Vagina (tissue), 2 donors: Measurements from ENCODE around the gene ZCCHC2.

Experiments
- POLR2AphosphoS5 ChIP-seq, 2 donors: sonication (generic); formaldehyde crosslinking; IDR thresholded peaks; one replicate each; pipeline ENCODE4 v1.9.0; 2017; ENCODE audit warnings: antibody characterized with exemption in 2 of 2, mild to moderate bottlenecking in 2 of 2, low read depth in 1 of 2; ENCODE audit not compliant: insufficient read depth in 1 of 2
- TF ChIP-seq, protein P1 (sequence below), 3 experiments: fragments of 450-650 bp in 2 of 3; fragments of 200-600 bp in 1 of 3; sonication (generic) in 1 of 3; IDR thresholded peaks; one replicate each; pipeline ENCODE4 v1.5.1; 2017 to 2019; ENCODE audit warnings: antibody characterized with exemption in 3 of 3, mild to moderate bottlenecking in 2 of 3, moderate library complexity in 2 of 3

GRCh38 chr18:62585274-62586150 is 62.7 kb downstream of the ZCCHC2 start:
- no peak for TF ChIP-seq POLR2AphosphoS5 (IDR thresholded peaks at IDR 0.05; ENCODE audit: insufficient read depth in 1 of 2, low read depth in 1 of 2)
- TF ChIP-seq, protein P1, sequence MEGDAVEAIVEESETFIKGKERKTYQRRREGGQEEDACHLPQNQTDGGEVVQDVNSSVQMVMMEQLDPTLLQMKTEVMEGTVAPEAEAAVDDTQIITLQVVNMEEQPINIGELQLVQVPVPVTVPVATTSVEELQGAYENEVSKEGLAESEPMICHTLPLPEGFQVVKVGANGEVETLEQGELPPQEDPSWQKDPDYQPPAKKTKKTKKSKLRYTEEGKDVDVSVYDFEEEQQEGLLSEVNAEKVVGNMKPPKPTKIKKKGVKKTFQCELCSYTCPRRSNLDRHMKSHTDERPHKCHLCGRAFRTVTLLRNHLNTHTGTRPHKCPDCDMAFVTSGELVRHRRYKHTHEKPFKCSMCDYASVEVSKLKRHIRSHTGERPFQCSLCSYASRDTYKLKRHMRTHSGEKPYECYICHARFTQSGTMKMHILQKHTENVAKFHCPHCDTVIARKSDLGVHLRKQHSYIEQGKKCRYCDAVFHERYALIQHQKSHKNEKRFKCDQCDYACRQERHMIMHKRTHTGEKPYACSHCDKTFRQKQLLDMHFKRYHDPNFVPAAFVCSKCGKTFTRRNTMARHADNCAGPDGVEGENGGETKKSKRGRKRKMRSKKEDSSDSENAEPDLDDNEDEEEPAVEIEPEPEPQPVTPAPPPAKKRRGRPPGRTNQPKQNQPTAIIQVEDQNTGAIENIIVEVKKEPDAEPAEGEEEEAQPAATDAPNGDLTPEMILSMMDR (IDR thresholded peaks at IDR 0.05): no peak
